ENCODE results near the gene DNTT. TPM values are rescaled to one million over a fixed set of nuclear protein-coding genes. Genes with fewer than 3 reads are reported as not detected.

Gene DNTT
- total RNA-seq, 1 donor from 2014 or later, result not detected

- TF ChIP-seq, protein P1, sequence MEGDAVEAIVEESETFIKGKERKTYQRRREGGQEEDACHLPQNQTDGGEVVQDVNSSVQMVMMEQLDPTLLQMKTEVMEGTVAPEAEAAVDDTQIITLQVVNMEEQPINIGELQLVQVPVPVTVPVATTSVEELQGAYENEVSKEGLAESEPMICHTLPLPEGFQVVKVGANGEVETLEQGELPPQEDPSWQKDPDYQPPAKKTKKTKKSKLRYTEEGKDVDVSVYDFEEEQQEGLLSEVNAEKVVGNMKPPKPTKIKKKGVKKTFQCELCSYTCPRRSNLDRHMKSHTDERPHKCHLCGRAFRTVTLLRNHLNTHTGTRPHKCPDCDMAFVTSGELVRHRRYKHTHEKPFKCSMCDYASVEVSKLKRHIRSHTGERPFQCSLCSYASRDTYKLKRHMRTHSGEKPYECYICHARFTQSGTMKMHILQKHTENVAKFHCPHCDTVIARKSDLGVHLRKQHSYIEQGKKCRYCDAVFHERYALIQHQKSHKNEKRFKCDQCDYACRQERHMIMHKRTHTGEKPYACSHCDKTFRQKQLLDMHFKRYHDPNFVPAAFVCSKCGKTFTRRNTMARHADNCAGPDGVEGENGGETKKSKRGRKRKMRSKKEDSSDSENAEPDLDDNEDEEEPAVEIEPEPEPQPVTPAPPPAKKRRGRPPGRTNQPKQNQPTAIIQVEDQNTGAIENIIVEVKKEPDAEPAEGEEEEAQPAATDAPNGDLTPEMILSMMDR (IDR thresholded peaks at IDR 0.05; ENCODE audit: partially characterized antibody, unreplicated experiment), result no peak
- no peak for DNase-seq
- Mint-ChIP-seq H3K4me3 (ENCODE audit: unreplicated experiment) (no peak overlapping the region), H3K4me1 (ENCODE audit: low read depth, unreplicated experiment) (no peaks in the 10 kb centered on the region), H3K36me3 (ENCODE audit: unreplicated experiment) (peaks cover 9% of the 10 kb centered on the region), H3K9me3 (ENCODE audit: unreplicated experiment) (no peaks in the 10 kb centered on the region), H3K27me3 (ENCODE audit: unreplicated experiment) (peaks cover 5% of the 10 kb centered on the region), H3K27ac (ENCODE audit: unreplicated experiment) (no peak overlapping the region)
Measured at GRCh38 chr10:96384506-96384905, 80.3 kb downstream of the DNTT start.

DNA sequence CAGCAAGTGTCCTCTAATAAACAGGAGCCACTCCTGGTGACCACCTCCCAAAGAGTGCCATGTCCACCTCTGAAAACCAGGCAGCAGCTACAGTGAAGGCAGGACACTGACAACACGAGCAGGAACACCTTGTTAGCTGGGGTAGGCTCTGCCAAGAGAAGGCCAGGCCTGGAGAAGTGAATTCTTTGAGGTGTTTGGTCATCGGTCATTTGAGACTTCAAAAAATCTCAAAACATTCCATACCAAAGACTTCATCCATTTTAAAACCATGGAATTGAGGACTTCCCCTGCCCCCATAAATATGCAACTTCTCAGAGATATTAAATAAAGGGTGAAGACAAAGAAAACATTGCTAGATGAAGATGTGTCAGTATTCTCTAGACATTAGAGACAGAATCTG lies 82.9 kb downstream of the DNTT start:
- no peaks in the 10 kb centered on the region for H3K9me3 Mint-ChIP-seq (ENCODE audit: unreplicated experiment)
- TF ChIP-seq, protein P1 (IDR thresholded peaks at IDR 0.05; ENCODE audit: partially characterized antibody, unreplicated experiment), result no peak
- DNase-seq, result no peak
- peaks cover 4% of the 10 kb centered on the region for H3K36me3 Mint-ChIP-seq (ENCODE audit: unreplicated experiment)
- H3K27ac Mint-ChIP-seq (ENCODE audit: unreplicated experiment), result no peak overlapping the region
- no peaks in the 10 kb centered on the region for H3K4me1 Mint-ChIP-seq (ENCODE audit: low read depth, unreplicated experiment)
- H3K4me3 Mint-ChIP-seq (ENCODE audit: unreplicated experiment), result no peak overlapping the region
- H3K27me3 Mint-ChIP-seq (ENCODE audit: unreplicated experiment), result peaks cover 3% of the 10 kb centered on the region

DNA sequence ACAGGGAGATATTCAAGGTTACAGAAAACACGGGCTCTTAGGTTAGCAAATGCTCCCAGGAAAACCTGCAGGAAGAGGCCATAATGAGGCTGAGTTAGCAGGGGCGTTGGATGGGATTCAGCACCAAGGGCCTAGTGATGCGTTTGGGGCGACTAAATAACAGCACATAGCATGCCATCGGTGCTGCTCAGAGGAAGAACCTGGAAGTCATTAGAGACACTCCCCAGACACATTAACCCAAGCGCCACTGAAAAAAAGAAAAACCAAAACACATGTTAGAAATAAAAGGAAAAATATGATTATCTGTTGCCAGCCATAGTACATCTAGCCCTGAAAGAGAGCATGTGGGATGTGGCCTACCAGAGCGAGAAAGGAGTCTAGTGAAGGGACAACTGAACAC lies 83.4 kb downstream of the DNTT start:
- no peak overlapping the region for H3K4me3 Mint-ChIP-seq (ENCODE audit: unreplicated experiment)
- H3K27ac Mint-ChIP-seq (ENCODE audit: unreplicated experiment), result no peak overlapping the region
- no peak for DNase-seq
- no peaks in the 10 kb centered on the region for H3K9me3 Mint-ChIP-seq (ENCODE audit: unreplicated experiment)
- no peaks in the 10 kb centered on the region for H3K4me1 Mint-ChIP-seq (ENCODE audit: low read depth, unreplicated experiment)
- H3K27me3 Mint-ChIP-seq (ENCODE audit: unreplicated experiment), result peaks cover 3% of the 10 kb centered on the region
- peaks cover 4% of the 10 kb centered on the region for H3K36me3 Mint-ChIP-seq (ENCODE audit: unreplicated experiment)
- TF ChIP-seq, protein P1 (IDR thresholded peaks at IDR 0.05; ENCODE audit: partially characterized antibody, unreplicated experiment), result no peak

Other genes with a start within 250 kb of the DNTT start
- gene ZNF518A, start 174.1 kb upstream of the DNTT start, total RNA-seq (ENCODE audit: unreplicated experiment), result 39.0 TPM
- not detected for gene BLNK, start 32.9 kb upstream of the DNTT start, total RNA-seq (ENCODE audit: unreplicated experiment)
- not detected for gene OPALIN, start 54.6 kb downstream of the DNTT start, total RNA-seq (ENCODE audit: unreplicated experiment)
- gene TLL2, start 209.5 kb downstream of the DNTT start, total RNA-seq (ENCODE audit: unreplicated experiment), result 0.17 TPM

Measured in glutamatergic neuron (in vitro differentiated cells).